Measurements from ENCODE around the gene WDR5B.

DNA sequence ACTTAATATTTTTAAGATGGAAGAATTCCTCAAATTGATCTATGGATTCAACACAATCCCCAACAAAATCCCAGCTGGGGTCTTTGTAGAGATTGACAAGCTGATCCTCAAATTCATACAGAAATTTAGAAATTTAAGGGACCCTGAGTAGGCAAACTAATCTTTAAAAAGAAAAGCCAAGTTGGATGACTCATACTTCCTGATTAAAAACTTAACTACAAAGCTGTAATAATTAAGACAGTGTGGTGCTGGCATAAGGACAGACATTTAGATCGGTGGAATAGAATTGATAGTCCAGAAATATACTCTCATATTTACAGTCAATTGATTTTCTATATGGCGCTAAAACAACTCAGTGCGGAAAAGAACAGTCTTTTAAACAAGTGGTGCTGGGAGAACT, 20.3 kb downstream of the WDR5B start:
- TF ChIP-seq, protein P1, sequence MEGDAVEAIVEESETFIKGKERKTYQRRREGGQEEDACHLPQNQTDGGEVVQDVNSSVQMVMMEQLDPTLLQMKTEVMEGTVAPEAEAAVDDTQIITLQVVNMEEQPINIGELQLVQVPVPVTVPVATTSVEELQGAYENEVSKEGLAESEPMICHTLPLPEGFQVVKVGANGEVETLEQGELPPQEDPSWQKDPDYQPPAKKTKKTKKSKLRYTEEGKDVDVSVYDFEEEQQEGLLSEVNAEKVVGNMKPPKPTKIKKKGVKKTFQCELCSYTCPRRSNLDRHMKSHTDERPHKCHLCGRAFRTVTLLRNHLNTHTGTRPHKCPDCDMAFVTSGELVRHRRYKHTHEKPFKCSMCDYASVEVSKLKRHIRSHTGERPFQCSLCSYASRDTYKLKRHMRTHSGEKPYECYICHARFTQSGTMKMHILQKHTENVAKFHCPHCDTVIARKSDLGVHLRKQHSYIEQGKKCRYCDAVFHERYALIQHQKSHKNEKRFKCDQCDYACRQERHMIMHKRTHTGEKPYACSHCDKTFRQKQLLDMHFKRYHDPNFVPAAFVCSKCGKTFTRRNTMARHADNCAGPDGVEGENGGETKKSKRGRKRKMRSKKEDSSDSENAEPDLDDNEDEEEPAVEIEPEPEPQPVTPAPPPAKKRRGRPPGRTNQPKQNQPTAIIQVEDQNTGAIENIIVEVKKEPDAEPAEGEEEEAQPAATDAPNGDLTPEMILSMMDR (conservative IDR thresholded peaks at IDR 0.05): no peak
- TF ChIP-seq ZFX (IDR thresholded peaks at IDR 0.05): no peak

Data from C4-2B (cell line).